HepG2 (cell line): ENCODE data around the gene PLCXD1. TPM values are rescaled to one million over a fixed set of nuclear protein-coding genes. Genes with fewer than 3 reads are reported as not detected.

ENCODE experiments used
- ATF7 ChIP-seq, 2 experiments: fragments of 450-650 bp in 1 of 2; sonication (generic) in 1 of 2; formaldehyde crosslinking in 1 of 2; IDR thresholded peaks; 2 replicates each; pipeline versions ENCODE4 v1.4.0 to v1.6.1; 2016 to 2020; ENCODE audit warnings: antibody characterized with exemption in 1 of 2, mild to moderate bottlenecking in 1 of 2, missing genetic modification reagents in 1 of 2
- CBX2 ChIP-seq, 2 experiments: fragments of 200-600 bp in 1 of 2; sonication (generic); formaldehyde crosslinking in 1 of 2; IDR thresholded peaks; 2 replicates each; pipeline versions ENCODE4 v1.7.0 to v1.8.1; 2018 to 2022; ENCODE audit warnings: low read depth in 2 of 2, low read length in 1 of 2, mild to moderate bottlenecking in 1 of 2, missing genetic modification reagents in 1 of 2
- HNF1B ChIP-seq: sonication (generic); formaldehyde crosslinking; IDR thresholded peaks from 2 replicates; pipeline ENCODE4 v1.5.1; 2020; ENCODE audit warnings: mild to moderate bottlenecking, moderate library complexity, missing genetic modification reagents
- NFAT5 ChIP-seq: sonication (generic); formaldehyde crosslinking; IDR thresholded peaks from 2 replicates; pipeline ENCODE4 v1.4.0; 2020; ENCODE audit warnings: missing genetic modification reagents
- NR2F6 ChIP-seq, 2 experiments: IDR thresholded peaks; 2 replicates each; pipeline ENCODE4 v1.6.1; 2016; ENCODE audit warnings: antibody characterized with exemption in 1 of 2, mild to moderate bottlenecking in 1 of 2
- PAXIP1 ChIP-seq: sonication (generic); formaldehyde crosslinking; conservative IDR thresholded peaks from 2 replicates; pipeline ENCODE4 v1.4.0; 2020; ENCODE audit warnings: mild to moderate bottlenecking, missing genetic modification reagents, moderate library complexity
- SOX5 ChIP-seq: IDR thresholded peaks from 2 replicates; pipeline ENCODE4 v1.6.1; 2016; ENCODE audit warnings: borderline replicate concordance
- TCF12 ChIP-seq, 2 experiments: fragments of 450-650 bp in 1 of 2; sonication (generic) in 1 of 2; formaldehyde crosslinking in 1 of 2; IDR thresholded peaks; 2 replicates each; pipeline versions ENCODE4 v1.6.1 to v1.8.0; 2017 to 2022; ENCODE audit warnings: antibody characterized with exemption in 1 of 2, mild to moderate bottlenecking in 1 of 2, missing genetic modification reagents in 1 of 2, moderate library complexity in 1 of 2
- ZBTB37 ChIP-seq: sonication (generic); formaldehyde crosslinking; IDR thresholded peaks from 2 replicates; pipeline ENCODE4 v1.4.0; 2020; ENCODE audit warnings: mild to moderate bottlenecking, missing genetic modification reagents
- ZNF484 ChIP-seq: sonication (generic); formaldehyde crosslinking; IDR thresholded peaks from 2 replicates; pipeline ENCODE4 v1.5.1; 2020; ENCODE audit warnings: mild to moderate bottlenecking, low read depth, missing genetic modification reagents, borderline replicate concordance
- ZNF710 ChIP-seq: sonication (generic); formaldehyde crosslinking; IDR thresholded peaks from 2 replicates; pipeline ENCODE4 v1.5.0; 2020; ENCODE audit warnings: mild to moderate bottlenecking, missing genetic modification reagents, borderline replicate concordance
- polyA plus RNA-seq, 8 experiments: library from polyadenylated mRNA; depleted of rRNA in 3 of 8; stranded (reverse) in 7 of 8; unstranded in 1 of 8; fragments of >200 nt; fragmentation: Illumina TruSeq in 4 of 8; extraction: Trizol in 4 of 8; gene quantifications; 2 replicates each; pipeline versions ENCODE4 v1.2.1 to v1.2.3, GENCODE V29; 2011 to 2016; ENCODE audit warnings: low read depth in 4 of 8, missing spikeins in 1 of 8, mixed read lengths in 1 of 8; ENCODE audit not compliant: insufficient read depth in 1 of 8
- total RNA-seq, 5 experiments: library from RNA; depleted of rRNA; stranded (reverse); fragments of >200 nt; fragmentation: Illumina TruSeq; extraction: Trizol; gene quantifications; 2 replicates each; pipeline ENCODE4 v1.2.3, GENCODE V29; 2016; ENCODE audit warnings: low read depth in 1 of 5

The PLCXD1 gene
- total and polyA plus RNA-seq, 2 of the 13 experiments (the other 11 are each of a cell fraction or from before 2014, with no cell fraction given), result 87.7 to 153 TPM

GRCh38 chrX:264634-265455, 16.3 kb upstream of the PLCXD1 start (continued):
- TF ChIP-seq NFAT5 (CRISPR knock-in tag) (no peak), CBX2 (IDR thresholded peaks at IDR 0.05; ENCODE audit: low read depth, low read length) (no peak), CBX2 (CRISPR knock-in tag; IDR thresholded peaks at IDR 0.05; ENCODE audit: low read depth) (no peak), ZBTB37 (CRISPR knock-in tag) (peak; percentile 92), SOX5 (CRISPR knock-in tag) (0 out of 2 replicates have a peak, but pooled peaks have one; percentile 7), ZNF710 (CRISPR knock-in tag) (peak; percentile 83; the same call in 1 of the 2 replicates), TCF12 (IDR thresholded peaks at IDR 0.05) (no peak), TCF12 (CRISPR knock-in tag; IDR thresholded peaks at IDR 0.05) (no peak), HNF1B (CRISPR knock-in tag) (0 out of 2 replicates have a peak, but pooled peaks have one; percentile 33), ATF7 (IDR thresholded peaks at IDR 0.05) (peak; percentile 23; the same call in 1 of the 2 replicates), ATF7 (CRISPR knock-in tag; IDR thresholded peaks at IDR 0.05) (no peak), NR2F6 (IDR thresholded peaks at IDR 0.05) (no peak; the same call in 1 of the 2 replicates), NR2F6 (CRISPR knock-in tag; IDR thresholded peaks at IDR 0.05) (peak; percentile 43; the same call in 1 of the 2 replicates), PAXIP1 (CRISPR knock-in tag) (peak; percentile 23; the same call in 1 of the 2 replicates), ZNF484 (no peak)
